PC-9 (cell line): ENCODE results near the gene VCY.
"Not testable (repeated sequence)": the region's sequence is repeated elsewhere in the genome, so short reads cannot be mapped to it uniquely, and the experiment has no call there.

Experiments
- EZH2 ChIP-seq: fragments of 200-600 bp; sonication (generic); IDR thresholded peaks from 2 replicates; pipeline ENCODE4 v1.8.0; 2017; ENCODE audit warnings: antibody characterized with exemption, low read depth
- TF ChIP-seq, protein P1 (sequence below): fragments of 200-600 bp; sonication (generic); conservative IDR thresholded peaks from 2 replicates; pipeline ENCODE4 v1.6.1; 2017; ENCODE audit warnings: mixed run types, antibody characterized with exemption, mild to moderate bottlenecking, moderate library complexity

DNA sequence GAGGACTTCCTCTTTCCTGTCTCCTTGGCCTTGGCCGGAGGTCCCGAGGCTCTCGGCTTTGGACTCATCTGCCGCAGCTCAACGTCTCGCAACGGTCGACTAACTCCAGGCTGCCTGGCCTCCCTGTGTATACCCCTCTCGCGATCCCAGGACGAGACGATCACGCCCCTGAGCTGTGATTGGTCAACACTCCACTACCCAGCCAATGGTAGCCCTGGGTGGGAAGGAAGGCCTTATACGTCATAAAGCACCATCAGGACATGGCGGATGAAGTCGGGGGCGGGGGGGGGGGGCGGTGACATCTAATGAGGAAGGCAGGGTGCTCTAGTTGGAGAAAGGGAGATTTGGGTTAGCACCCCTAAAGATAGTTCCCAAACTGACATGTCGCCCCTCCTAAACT is at the start of gene VCY:
- TF ChIP-seq, protein P1, sequence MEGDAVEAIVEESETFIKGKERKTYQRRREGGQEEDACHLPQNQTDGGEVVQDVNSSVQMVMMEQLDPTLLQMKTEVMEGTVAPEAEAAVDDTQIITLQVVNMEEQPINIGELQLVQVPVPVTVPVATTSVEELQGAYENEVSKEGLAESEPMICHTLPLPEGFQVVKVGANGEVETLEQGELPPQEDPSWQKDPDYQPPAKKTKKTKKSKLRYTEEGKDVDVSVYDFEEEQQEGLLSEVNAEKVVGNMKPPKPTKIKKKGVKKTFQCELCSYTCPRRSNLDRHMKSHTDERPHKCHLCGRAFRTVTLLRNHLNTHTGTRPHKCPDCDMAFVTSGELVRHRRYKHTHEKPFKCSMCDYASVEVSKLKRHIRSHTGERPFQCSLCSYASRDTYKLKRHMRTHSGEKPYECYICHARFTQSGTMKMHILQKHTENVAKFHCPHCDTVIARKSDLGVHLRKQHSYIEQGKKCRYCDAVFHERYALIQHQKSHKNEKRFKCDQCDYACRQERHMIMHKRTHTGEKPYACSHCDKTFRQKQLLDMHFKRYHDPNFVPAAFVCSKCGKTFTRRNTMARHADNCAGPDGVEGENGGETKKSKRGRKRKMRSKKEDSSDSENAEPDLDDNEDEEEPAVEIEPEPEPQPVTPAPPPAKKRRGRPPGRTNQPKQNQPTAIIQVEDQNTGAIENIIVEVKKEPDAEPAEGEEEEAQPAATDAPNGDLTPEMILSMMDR = not testable (repeated sequence)
- TF ChIP-seq EZH2 = not testable (repeated sequence)
